Stomach (tissue), 9 donors: ENCODE results near the gene TFB1M. TPM values are rescaled to one million over a fixed set of nuclear protein-coding genes. Genes with fewer than 3 reads are reported as not detected.
"Not testable (repeated sequence)": the region's sequence is repeated elsewhere in the genome, so short reads cannot be mapped to it uniquely, and the experiment has no call there.

Source experiments
- DNase-seq, 2 donors: peaks; one replicate each; pipeline versions ENCODE4 v3.0.0 to v3.0.0-alpha.2; 2013 to 2019
- H3K27ac ChIP-seq, 5 donors: fragments of 200-600 bp in 4 of 5; sonication (generic) in 4 of 5; one replicate each; pipeline ENCODE4 v1.5.1; 2013 to 2019; ENCODE audit warnings: mild to moderate bottlenecking in 1 of 5, moderate library complexity in 1 of 5
- H3K27me3 ChIP-seq, 3 donors: fragments of 200-600 bp; sonication (generic); one replicate each; pipeline ENCODE4 v1.5.1; 2017 to 2019; ENCODE audit warnings: mixed run types in 1 of 3
- H3K36me3 ChIP-seq, 4 donors: fragments of 200-600 bp; sonication (generic); 1 replicate in 3 of 4; 2 replicates in 1 of 4; pipeline ENCODE4 v1.5.1; 2016 to 2019
- H3K4me1 ChIP-seq, 4 donors: fragments of 200-600 bp; sonication (generic); one replicate each; pipeline ENCODE4 v1.5.1; 2016 to 2019
- H3K4me3 ChIP-seq, 4 donors: fragments of 200-600 bp; sonication (generic) in 3 of 4; one replicate each; pipeline ENCODE4 v1.5.1; 2016 to 2019; ENCODE audit warnings: mild to moderate bottlenecking in 1 of 4
- H3K9me3 ChIP-seq, 4 donors: fragments of 200-600 bp; sonication (generic); one replicate each; pipeline ENCODE4 v1.5.1; 2016 to 2019
- CTCF ChIP-seq, 7 experiments: fragments of 450-650 bp in 4 of 7; fragments of 200-600 bp in 3 of 7; sonication (generic) in 3 of 7; IDR thresholded peaks; one replicate each; pipeline ENCODE4 v1.5.1; 2016 to 2019; ENCODE audit warnings: antibody characterized with exemption in 7 of 7, control low read depth in 2 of 7, mild to moderate bottlenecking in 1 of 7
- EP300 ChIP-seq: sonication (generic); formaldehyde crosslinking; IDR thresholded peaks from one replicate; pipeline ENCODE4 v1.6.1; 2017; ENCODE audit warnings: antibody characterized with exemption
- POLR2A ChIP-seq, 4 donors: fragments of 450-650 bp; IDR thresholded peaks; one replicate each; pipeline ENCODE4 v1.6.1; 2016; ENCODE audit warnings: antibody characterized with exemption in 4 of 4, control low read depth in 2 of 4, mild to moderate bottlenecking in 1 of 4, moderate library complexity in 1 of 4
- POLR2AphosphoS5 ChIP-seq, 3 donors: sonication (generic); formaldehyde crosslinking; IDR thresholded peaks; one replicate each; pipeline ENCODE4 v1.6.1; 2016; ENCODE audit warnings: antibody characterized with exemption in 3 of 3
- WGBS, 5 donors: extraction: QIAGEN DNeasy Blood & Tissue Kit in 3 of 5; methylation state at CpG; one replicate each; pipeline versions ENCODE4 v1.1.5 to v1.1.7; 2013 to 2018; 5-methylcytosine and 5-hydroxymethylcytosine counted together
- intact Hi-C: fragments of 100-400 bp; cut with DNase I; formaldehyde crosslinking; loops from one replicate; pipeline ENCODE4 v1.15.1; 2023; ENCODE audit warnings: low total_unique reads
- polyA plus RNA-seq, 3 donors: library from polyadenylated mRNA; stranded (reverse); fragments of 200-250 nt; gene quantifications; one replicate each; pipeline ENCODE4 v1.2.3, GENCODE V29; 2013
- total RNA-seq, 5 donors: library from RNA; depleted of rRNA; stranded (reverse); fragments of >200 nt; gene quantifications; one replicate each; pipeline versions ENCODE4 v1.1.0 to v1.2.3, GENCODE V29; 2014 to 2016
- donor health status: healthy with polysubstance abuse.
- donor health status: Bipolar disorder and iron deficiency.
- donor health status: healthy.

The TFB1M gene
- total and polyA plus RNA-seq, 8 donors, result 5.4 to 37.9 (median 13.7) TPM

GRCh38 chr6:155272353-155273232, 41.7 kb downstream of the TFB1M start:
- peak in 1 of 2 donors; percentile 64 for DNase-seq
- H3K27ac ChIP-seq, result peak overlapping the region in 4 of 5 donors; percentile 9 to 59 (median 54)
- TF ChIP-seq POLR2A (IDR thresholded peaks at IDR 0.05) (no peak), EP300 (no peak), CTCF (IDR thresholded peaks at IDR 0.05) (no peak), POLR2AphosphoS5 (IDR thresholded peaks at IDR 0.05) (no peak)
- no peaks in the 10 kb centered on the region for H3K27me3 ChIP-seq
- no peaks in the 10 kb centered on the region for H3K9me3 ChIP-seq
- WGBS, 5 donors, result 63 to 81% (median 77%) methylated on average over 8 of the region's 8 CpGs
- H3K36me3 ChIP-seq, result peaks cover 0 to 3% (median 0%) of the 10 kb centered on the region in 4 donors
- intact Hi-C loops, result no loop called here
- no peak overlapping the region for H3K4me3 ChIP-seq
- H3K4me1 ChIP-seq, result peaks cover 0 to 64% (median 32%) of the 10 kb centered on the region in 4 donors

- Histone ChIP-seq H3K9me3 (no peaks in the 10 kb centered on the region), H3K27me3 (no peaks in the 10 kb centered on the region), H3K36me3 (peaks cover 0 to 9% (median 1%) of the 10 kb centered on the region in 4 donors), H3K27ac (no peak overlapping the region), H3K4me1 (peaks cover 0 to 51% (median 24%) of the 10 kb centered on the region in 4 donors), H3K4me3 (no peak overlapping the region)
- TF ChIP-seq EP300 (no peak), POLR2A (IDR thresholded peaks at IDR 0.05) (no peak)
- intact Hi-C loops, result no loop called here
- DNase-seq, result no peak
These were observed 43.1 kb downstream of the TFB1M start for GRCh38 chr6:155271145-155271544.

GRCh38 chr6:155270561-155271091, 43.7 kb downstream of the TFB1M start:
- Histone ChIP-seq H3K27ac (no peak overlapping the region), H3K27me3 (no peaks in the 10 kb centered on the region), H3K4me1 (peaks cover 0 to 46% (median 19%) of the 10 kb centered on the region in 4 donors), H3K4me3 (no peak overlapping the region), H3K9me3 (no peaks in the 10 kb centered on the region), H3K36me3 (peaks cover 0 to 9% (median 1%) of the 10 kb centered on the region in 4 donors)
- WGBS, 5 donors, result 75 to 80% (median 79%) methylated on average over 7 of the region's 7 CpGs
- peak in 1 of 2 donors; percentile 41 for DNase-seq
- intact Hi-C loops, result no loop called here
- no peak for TF ChIP-seq EP300
- no peak for TF ChIP-seq POLR2AphosphoS5 (IDR thresholded peaks at IDR 0.05)
- TF ChIP-seq POLR2A (IDR thresholded peaks at IDR 0.05), result no peak
- no peak for TF ChIP-seq CTCF (IDR thresholded peaks at IDR 0.05)

DNA sequence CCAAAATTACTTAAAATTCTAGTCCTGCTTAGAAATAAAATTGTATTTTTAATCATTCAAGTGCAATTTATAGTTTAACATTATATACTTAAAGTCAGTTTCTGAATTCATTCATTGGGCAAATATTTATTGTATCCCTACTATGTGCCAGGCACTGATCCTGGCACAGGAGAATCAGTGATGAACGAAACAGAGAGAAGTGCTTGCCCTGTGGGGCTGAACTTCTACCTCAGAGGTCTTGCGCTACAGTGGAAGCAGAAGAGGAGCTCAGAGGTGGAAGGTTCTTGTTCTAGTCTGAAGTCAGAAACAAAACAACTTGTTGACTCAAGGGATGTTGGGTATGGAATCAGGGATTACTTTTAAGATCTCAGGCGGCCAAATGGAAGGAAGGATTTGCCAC, 44.5 kb downstream of the TFB1M start:
- peaks cover 3 to 9% (median 4%) of the 10 kb centered on the region in 4 donors for H3K36me3 ChIP-seq
- no peak overlapping the region for H3K4me3 ChIP-seq
- intact Hi-C loops, result no loop called here
- 66 to 100% (median 82%) methylated on average over 3 of the region's 3 CpGs for WGBS, 5 donors
- H3K27ac ChIP-seq, result no peak overlapping the region
- TF ChIP-seq EP300 (no peak), POLR2A (IDR thresholded peaks at IDR 0.05) (no peak), POLR2AphosphoS5 (IDR thresholded peaks at IDR 0.05) (no peak)
- no peaks in the 10 kb centered on the region for H3K9me3 ChIP-seq
- peaks cover 0 to 41% (median 19%) of the 10 kb centered on the region in 4 donors for H3K4me1 ChIP-seq
- no peak for DNase-seq
- H3K27me3 ChIP-seq, result no peaks in the 10 kb centered on the region

DNA sequence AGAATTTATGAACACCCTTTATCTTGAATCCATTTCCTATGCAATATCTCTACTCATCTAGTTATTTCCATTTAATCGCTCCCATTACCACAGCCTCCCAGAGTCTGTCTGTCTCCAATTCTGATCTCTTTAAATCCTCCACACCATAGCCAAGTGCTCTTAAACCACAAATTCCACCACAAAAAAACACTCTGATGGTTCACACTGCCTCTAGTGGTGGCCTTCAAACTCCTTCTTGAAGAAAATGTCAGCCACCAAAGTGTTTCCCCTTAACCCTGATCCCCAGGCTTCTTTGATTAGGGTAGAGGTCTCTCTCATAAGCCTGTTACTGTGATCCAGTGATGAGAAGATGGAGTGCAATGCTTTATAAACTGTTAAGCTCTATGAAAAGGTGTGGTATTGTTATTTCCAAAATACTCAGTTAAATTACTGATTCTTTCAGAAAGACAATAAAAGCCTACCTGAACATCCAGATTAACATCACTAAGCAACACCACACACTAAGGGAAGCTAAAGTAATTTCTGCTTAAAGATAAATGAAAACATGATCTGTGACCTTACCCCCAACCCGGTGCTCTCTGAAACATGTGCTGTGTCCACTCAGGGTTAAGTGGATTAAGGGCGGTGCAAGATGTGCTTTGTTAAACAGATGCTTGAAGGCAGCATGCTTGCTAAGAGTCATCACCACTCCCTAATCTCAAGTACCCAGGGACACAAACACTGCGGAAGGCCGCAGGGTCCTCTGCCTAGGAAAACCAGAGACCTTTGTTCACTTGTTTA, 46.0 kb downstream of the TFB1M start:
- H3K9me3 ChIP-seq, intact Hi-C loops, H3K4me3 ChIP-seq, H3K27me3 ChIP-seq, H3K27ac ChIP-seq: not testable (repeated sequence)
- H3K4me1 ChIP-seq, result peaks cover 0 to 26% (median 12%) of the 10 kb centered on the region in 4 donors
- DNase-seq, result peak in 1 of 2 donors; percentile 26
- WGBS, 5 donors, result 74 to 86% (median 85%) methylated on average over 3 of the region's 5 CpGs
- H3K36me3 ChIP-seq, result peaks cover 3 to 15% (median 9%) of the 10 kb centered on the region in 4 donors
- TF ChIP-seq CTCF (IDR thresholded peaks at IDR 0.05), result peak in 1 of 7 experiments; percentile 25
